Measurements from ENCODE around the gene TSNAX. TPM values are rescaled to one million over a fixed set of nuclear protein-coding genes. Genes with fewer than 3 reads are reported as not detected.

Gene TSNAX
- polyA plus RNA-seq, 1 experiment: 35.6 TPM

DNA sequence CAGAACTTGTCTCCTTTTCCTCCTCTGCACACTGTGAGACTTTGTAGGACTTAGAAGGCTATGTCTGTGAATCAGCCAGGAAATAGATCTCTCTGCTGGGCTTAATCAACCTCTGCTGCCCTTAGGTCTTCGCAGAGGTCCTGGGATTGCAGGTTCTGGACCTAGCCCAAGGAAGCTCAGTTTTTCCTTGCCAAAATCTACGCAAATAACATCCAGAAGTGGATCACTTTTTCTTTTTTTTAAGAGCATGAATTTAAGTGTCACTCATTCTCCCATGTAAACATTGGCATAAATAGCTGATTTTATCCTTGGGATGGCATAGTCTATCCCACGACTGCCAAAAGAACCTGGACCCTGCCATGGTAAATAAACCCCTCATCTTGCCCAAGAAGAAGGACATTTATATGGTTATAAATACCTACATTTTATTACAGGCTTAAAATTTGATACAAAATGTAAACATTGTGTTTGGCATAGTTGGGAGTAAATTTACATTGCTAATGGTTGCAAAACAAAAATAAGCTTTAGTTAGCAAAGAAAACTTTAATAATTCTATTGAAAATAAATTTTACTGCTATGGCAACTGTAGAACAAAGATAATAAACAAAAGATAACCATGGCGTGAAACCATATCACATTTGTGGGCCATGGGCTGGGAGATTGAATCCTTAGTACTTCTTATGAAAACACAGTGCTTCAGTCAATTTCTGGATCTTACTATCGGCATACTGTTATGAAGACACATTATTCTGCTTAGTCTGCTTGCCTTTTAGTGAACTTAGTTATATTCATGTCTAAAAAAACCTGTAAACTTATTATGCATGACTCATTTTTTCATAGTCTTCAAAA lies 73.6 kb downstream of the TSNAX start:
- ChIA-PET CTCF (interaction anchor here (0.8 to 3.2 kb wide), 7 partner anchors 12 to 680 kb away, joined by 3 to 22 read pairs (median 4); partner anchors contain the start of genes EXOC8 and SPRTN), POLR2A (interaction anchor here (1.4 kb wide), 1 partner anchor 264 kb away, joined by 4 read pairs; the partner anchor contains the start of genes EXOC8 and SPRTN)
- DNase-seq (ENCODE audit: low read depth, low spot score): no peak
- Histone ChIP-seq H3K27ac (ENCODE audit: low read depth, low read length) (no peak overlapping the region), H3K27me3 (ENCODE audit: control insufficient read depth, insufficient read depth, low read length) (no peaks in the 10 kb centered on the region), H3K9me3 (ENCODE audit: control insufficient read depth, insufficient read depth, low read length) (no peaks in the 10 kb centered on the region), H3K4me3 (ENCODE audit: low read depth, low read length) (no peak overlapping the region)
- TF ChIP-seq, protein P1, sequence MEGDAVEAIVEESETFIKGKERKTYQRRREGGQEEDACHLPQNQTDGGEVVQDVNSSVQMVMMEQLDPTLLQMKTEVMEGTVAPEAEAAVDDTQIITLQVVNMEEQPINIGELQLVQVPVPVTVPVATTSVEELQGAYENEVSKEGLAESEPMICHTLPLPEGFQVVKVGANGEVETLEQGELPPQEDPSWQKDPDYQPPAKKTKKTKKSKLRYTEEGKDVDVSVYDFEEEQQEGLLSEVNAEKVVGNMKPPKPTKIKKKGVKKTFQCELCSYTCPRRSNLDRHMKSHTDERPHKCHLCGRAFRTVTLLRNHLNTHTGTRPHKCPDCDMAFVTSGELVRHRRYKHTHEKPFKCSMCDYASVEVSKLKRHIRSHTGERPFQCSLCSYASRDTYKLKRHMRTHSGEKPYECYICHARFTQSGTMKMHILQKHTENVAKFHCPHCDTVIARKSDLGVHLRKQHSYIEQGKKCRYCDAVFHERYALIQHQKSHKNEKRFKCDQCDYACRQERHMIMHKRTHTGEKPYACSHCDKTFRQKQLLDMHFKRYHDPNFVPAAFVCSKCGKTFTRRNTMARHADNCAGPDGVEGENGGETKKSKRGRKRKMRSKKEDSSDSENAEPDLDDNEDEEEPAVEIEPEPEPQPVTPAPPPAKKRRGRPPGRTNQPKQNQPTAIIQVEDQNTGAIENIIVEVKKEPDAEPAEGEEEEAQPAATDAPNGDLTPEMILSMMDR (IDR thresholded peaks at IDR 0.05; ENCODE audit: low read depth, low read length): no peak

GRCh38 chr1:231602673-231602984 lies 74.2 kb downstream of the TSNAX start:
- H3K9me3 ChIP-seq (ENCODE audit: control insufficient read depth, insufficient read depth, low read length): no peaks in the 10 kb centered on the region
- TF ChIP-seq, protein P1 (IDR thresholded peaks at IDR 0.05; ENCODE audit: low read depth, low read length): no peak
- no peak overlapping the region for H3K4me3 ChIP-seq (ENCODE audit: low read depth, low read length)
- ChIA-PET CTCF (interaction anchor here (0.8 to 3.2 kb wide), 4 partner anchors 239 to 681 kb away, joined by 3 to 22 read pairs (median 8); partner anchors contain the start of genes EXOC8 and SPRTN), POLR2A (no interaction called here)
- no peaks in the 10 kb centered on the region for H3K27me3 ChIP-seq (ENCODE audit: control insufficient read depth, insufficient read depth, low read length)
- DNase-seq (ENCODE audit: low read depth, low spot score): no peak
- no peak overlapping the region for H3K27ac ChIP-seq (ENCODE audit: low read depth, low read length)

GRCh38 chr1:231603598-231604275 lies 75.3 kb downstream of the TSNAX start:
- Histone ChIP-seq H3K27ac (ENCODE audit: low read depth, low read length) (no peak overlapping the region), H3K27me3 (ENCODE audit: control insufficient read depth, insufficient read depth, low read length) (no peaks in the 10 kb centered on the region)
- POLR2A ChIA-PET: interaction anchor here (0.6 kb wide), 1 partner anchor 266 kb away, joined by 5 read pairs; the partner anchor contains the start of gene SPRTN

GRCh38 chr1:231604276-231604621 lies 75.8 kb downstream of the TSNAX start:
- TF ChIP-seq, protein P1 (IDR thresholded peaks at IDR 0.05; ENCODE audit: low read depth, low read length): no peak
- no peak overlapping the region for H3K27ac ChIP-seq (ENCODE audit: low read depth, low read length)
- no peak for DNase-seq (ENCODE audit: low read depth, low spot score)
- no peak overlapping the region for H3K4me3 ChIP-seq (ENCODE audit: low read depth, low read length)
- ChIA-PET CTCF (interaction anchor here (1.0 kb wide), 1 partner anchor 362 kb away, joined by 3 read pairs; no protein-coding TSS in a partner anchor), POLR2A (no interaction called here)
- no peaks in the 10 kb centered on the region for H3K27me3 ChIP-seq (ENCODE audit: control insufficient read depth, insufficient read depth, low read length)
- H3K9me3 ChIP-seq (ENCODE audit: control insufficient read depth, insufficient read depth, low read length): no peaks in the 10 kb centered on the region

More at GRCh38 chr1:231603598-231604275, 75.3 kb downstream of the TSNAX start:
- H3K4me3 ChIP-seq (ENCODE audit: low read depth, low read length): peak overlapping the region; percentile 53
- CTCF ChIA-PET: interaction anchor here (0.6 to 2.2 kb wide), 7 partner anchors 13 to 806 kb away, joined by 3 to 12 read pairs (median 4); partner anchors contain the start of genes EXOC8 and SPRTN
- no peaks in the 10 kb centered on the region for H3K9me3 ChIP-seq (ENCODE audit: control insufficient read depth, insufficient read depth, low read length)
- TF ChIP-seq, protein P1 (IDR thresholded peaks at IDR 0.05; ENCODE audit: low read depth, low read length): peak; percentile 72
- DNase-seq (ENCODE audit: low read depth, low spot score): no peak
